Sigmoid colon (tissue), 7 donors: ENCODE results near the gene COX6B2. TPM values are rescaled to one million over a fixed set of nuclear protein-coding genes. Genes with fewer than 3 reads are reported as not detected.

Experiments used
- DNase-seq: peaks from one replicate; pipeline ENCODE4 v3.0.0-alpha.2; 2019
- H3K27ac ChIP-seq, 4 donors: fragments of 200-600 bp; sonication (generic); one replicate each; pipeline ENCODE4 v1.5.1; 2016 to 2019; ENCODE audit warnings: mild to moderate bottlenecking in 1 of 4
- H3K27me3 ChIP-seq, 3 donors: fragments of 200-600 bp; sonication (generic); one replicate each; pipeline ENCODE4 v1.5.1; 2019; ENCODE audit warnings: mild to moderate bottlenecking in 1 of 3
- H3K36me3 ChIP-seq, 4 donors: fragments of 200-600 bp; sonication (generic); one replicate each; pipeline ENCODE4 v1.5.1; 2016 to 2019
- H3K4me1 ChIP-seq, 4 donors: fragments of 200-600 bp; sonication (generic); one replicate each; pipeline ENCODE4 v1.5.1; 2017 to 2019
- H3K4me3 ChIP-seq, 4 donors: fragments of 200-600 bp; sonication (generic); one replicate each; pipeline ENCODE4 v1.5.1; 2017 to 2019; ENCODE audit warnings: mild to moderate bottlenecking in 2 of 4, moderate library complexity in 1 of 4
- H3K9me3 ChIP-seq, 4 donors: fragments of 200-600 bp in 3 of 4; sonication (generic) in 3 of 4; one replicate each; pipeline versions ENCODE4 v1.5.1 to v1.6.1; 2013 to 2019
- CTCF ChIP-seq, 4 experiments: fragments of 450-650 bp in 3 of 4; fragments of 200-600 bp in 1 of 4; IDR thresholded peaks; one replicate each; pipeline ENCODE4 v1.5.1; 2016 to 2019; ENCODE audit warnings: antibody characterized with exemption in 4 of 4, mild to moderate bottlenecking in 3 of 4, moderate library complexity in 2 of 4
- EP300 ChIP-seq, 4 donors: sonication (generic); formaldehyde crosslinking; IDR thresholded peaks; one replicate each; pipeline ENCODE4 v1.6.1; 2017; ENCODE audit warnings: antibody characterized with exemption in 4 of 4
- POLR2A ChIP-seq, 2 donors: fragments of 450-650 bp; IDR thresholded peaks; one replicate each; pipeline ENCODE4 v1.6.1; 2016; ENCODE audit warnings: antibody characterized with exemption in 2 of 2, mild to moderate bottlenecking in 2 of 2, moderate library complexity in 2 of 2
- POLR2AphosphoS5 ChIP-seq, 4 donors: sonication (generic); formaldehyde crosslinking; IDR thresholded peaks; one replicate each; pipeline ENCODE4 v1.6.1; 2017; ENCODE audit warnings: antibody characterized with exemption in 4 of 4
- WGBS, 2 donors: extraction: QIAGEN DNeasy Blood & Tissue Kit; methylation state at CpG; one replicate each; pipeline ENCODE4 v1.1.7; 2013; 5-methylcytosine and 5-hydroxymethylcytosine counted together
- intact Hi-C: fragments of 100-400 bp; cut with DNase I; formaldehyde crosslinking; loops from one replicate; pipeline ENCODE4 v1.15.1; 2023
- polyA plus RNA-seq, 3 donors: library from polyadenylated mRNA; stranded (reverse); fragments of 200-250 nt; gene quantifications; one replicate each; pipeline ENCODE4 v1.2.3, GENCODE V29; 2013
- total RNA-seq, 4 donors: library from RNA; depleted of rRNA; stranded (reverse); fragments of >200 nt; gene quantifications; one replicate each; pipeline ENCODE4 v1.1.0, GENCODE V29; 2016
- donor health status: healthy with polysubstance abuse.
- donor health status: Bipolar disorder and iron deficiency.
- donor health status: healthy.

The COX6B2 gene
- total and polyA plus RNA-seq, 7 donors: 0.16 to 3.8 (median 0.99) TPM; not detected in 3

DNA sequence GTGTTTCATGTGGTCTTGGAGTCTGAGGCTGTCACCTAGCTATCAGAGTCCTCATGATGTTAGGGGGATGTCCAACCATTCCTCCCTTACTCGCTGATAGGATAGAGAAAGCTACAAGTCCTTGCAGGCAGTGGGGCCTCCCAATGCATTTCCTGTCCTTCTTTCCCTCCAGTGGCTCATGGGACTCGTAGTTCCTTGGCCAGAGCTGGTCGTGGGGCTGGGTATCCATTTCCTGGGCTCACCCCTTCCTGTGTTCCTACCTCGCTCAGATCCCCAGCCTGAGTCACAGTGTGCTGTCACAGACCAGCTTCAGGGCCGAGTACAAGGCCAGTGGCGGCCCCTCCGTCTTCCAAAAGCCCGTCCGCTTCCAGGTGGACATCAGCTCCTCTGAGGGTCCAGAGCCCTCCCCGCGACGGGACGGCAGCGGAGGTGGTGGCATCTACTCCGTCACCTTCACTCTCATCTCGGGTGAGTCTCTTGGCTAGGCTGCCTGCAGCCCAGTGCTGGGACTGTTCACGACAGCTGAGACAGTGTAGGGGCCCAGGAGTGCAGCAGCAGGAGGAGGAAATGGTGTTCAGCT is 48.4 kb downstream of the COX6B2 start:
- WGBS, 2 donors: 87 to 95% methylated on average over 17 of the region's 17 CpGs
- Histone ChIP-seq H3K4me1 (peaks cover 0 to 12% (median 10%) of the 10 kb centered on the region in 4 donors), H3K4me3 (no peak overlapping the region), H3K27ac (no peak overlapping the region), H3K27me3 (no peaks in the 10 kb centered on the region), H3K36me3 (peaks cover 4 to 58% (median 19%) of the 10 kb centered on the region in 4 donors), H3K9me3 (no peaks in the 10 kb centered on the region)
- DNase-seq: no peak
- intact Hi-C loops: no loop called here
- TF ChIP-seq POLR2AphosphoS5 (IDR thresholded peaks at IDR 0.05): no peak
- TF ChIP-seq EP300 (IDR thresholded peaks at IDR 0.05): no peak
- no peak for TF ChIP-seq CTCF (IDR thresholded peaks at IDR 0.05)
- no peak for TF ChIP-seq POLR2A (IDR thresholded peaks at IDR 0.05)

DNA sequence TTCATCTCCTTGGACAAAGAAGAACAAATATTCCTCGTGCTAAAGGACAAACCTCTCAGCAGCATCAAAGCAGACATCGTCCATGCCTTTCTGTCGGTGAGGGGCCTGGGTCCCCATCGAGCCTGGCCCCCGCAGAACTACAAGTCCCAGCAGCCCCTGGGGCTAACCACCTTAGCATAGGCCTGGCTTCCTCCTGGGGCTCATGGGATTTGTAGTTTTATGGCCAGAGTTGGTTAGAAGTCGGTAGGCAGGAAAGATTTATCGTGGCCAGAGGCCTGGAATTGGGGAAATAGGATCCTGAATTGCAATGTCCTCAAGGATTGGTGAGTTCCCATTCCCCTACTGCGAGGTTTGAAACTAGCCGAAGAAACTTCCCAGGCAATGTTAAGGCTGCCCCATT is 49.0 kb downstream of the COX6B2 start:
- 79 to 86% methylated on average over 9 of the region's 9 CpGs for WGBS, 2 donors
- no peak overlapping the region for H3K4me3 ChIP-seq
- no peaks in the 10 kb centered on the region for H3K27me3 ChIP-seq
- peaks cover 0 to 13% (median 10%) of the 10 kb centered on the region in 4 donors for H3K4me1 ChIP-seq
- H3K27ac ChIP-seq: no peak overlapping the region
- no peak for TF ChIP-seq POLR2AphosphoS5 (IDR thresholded peaks at IDR 0.05)
- no peak for TF ChIP-seq CTCF (IDR thresholded peaks at IDR 0.05)
- no peak for TF ChIP-seq EP300 (IDR thresholded peaks at IDR 0.05)
- no peak for TF ChIP-seq POLR2A (IDR thresholded peaks at IDR 0.05)
- no peak for DNase-seq
- intact Hi-C loops: no loop called here
- no peaks in the 10 kb centered on the region for H3K9me3 ChIP-seq
- H3K36me3 ChIP-seq: peaks cover 4 to 58% (median 19%) of the 10 kb centered on the region in 4 donors

DNA sequence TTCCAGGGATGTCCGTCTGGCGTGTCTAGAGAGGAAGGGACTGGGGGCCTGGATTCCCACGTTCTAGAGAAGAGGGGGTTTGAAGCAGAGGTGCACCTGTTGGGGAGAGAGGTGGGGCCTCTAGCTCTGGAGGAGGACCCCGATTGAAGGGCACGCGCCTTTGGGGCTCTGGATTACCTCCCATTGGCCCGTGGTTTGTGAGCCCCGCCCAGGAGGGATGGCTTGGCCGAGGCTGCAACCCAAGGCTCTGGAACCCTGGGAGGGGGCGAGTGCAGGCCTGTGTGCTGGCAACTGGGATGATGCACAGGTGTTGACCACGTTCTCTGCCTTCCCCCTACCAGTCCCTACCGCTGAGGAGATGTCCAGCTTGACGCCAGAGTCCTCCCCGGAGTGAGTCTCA is 49.5 kb downstream of the COX6B2 start:
- DNase-seq: no peak
- WGBS, 2 donors: 78 to 87% methylated on average over 14 of the region's 14 CpGs
- Histone ChIP-seq H3K27ac (no peak overlapping the region), H3K4me1 (peaks cover 0 to 13% (median 10%) of the 10 kb centered on the region in 4 donors), H3K9me3 (no peaks in the 10 kb centered on the region), H3K36me3 (peaks cover 4 to 58% (median 19%) of the 10 kb centered on the region in 4 donors), H3K27me3 (no peaks in the 10 kb centered on the region), H3K4me3 (no peak overlapping the region)
- TF ChIP-seq POLR2AphosphoS5 (IDR thresholded peaks at IDR 0.05) (no peak), POLR2A (IDR thresholded peaks at IDR 0.05) (no peak), EP300 (IDR thresholded peaks at IDR 0.05) (no peak), CTCF (IDR thresholded peaks at IDR 0.05) (no peak)
- intact Hi-C loops: loop anchor here (5.0 kb wide), 1 partner anchor 37 kb away; no protein-coding TSS in a partner anchor

DNA sequence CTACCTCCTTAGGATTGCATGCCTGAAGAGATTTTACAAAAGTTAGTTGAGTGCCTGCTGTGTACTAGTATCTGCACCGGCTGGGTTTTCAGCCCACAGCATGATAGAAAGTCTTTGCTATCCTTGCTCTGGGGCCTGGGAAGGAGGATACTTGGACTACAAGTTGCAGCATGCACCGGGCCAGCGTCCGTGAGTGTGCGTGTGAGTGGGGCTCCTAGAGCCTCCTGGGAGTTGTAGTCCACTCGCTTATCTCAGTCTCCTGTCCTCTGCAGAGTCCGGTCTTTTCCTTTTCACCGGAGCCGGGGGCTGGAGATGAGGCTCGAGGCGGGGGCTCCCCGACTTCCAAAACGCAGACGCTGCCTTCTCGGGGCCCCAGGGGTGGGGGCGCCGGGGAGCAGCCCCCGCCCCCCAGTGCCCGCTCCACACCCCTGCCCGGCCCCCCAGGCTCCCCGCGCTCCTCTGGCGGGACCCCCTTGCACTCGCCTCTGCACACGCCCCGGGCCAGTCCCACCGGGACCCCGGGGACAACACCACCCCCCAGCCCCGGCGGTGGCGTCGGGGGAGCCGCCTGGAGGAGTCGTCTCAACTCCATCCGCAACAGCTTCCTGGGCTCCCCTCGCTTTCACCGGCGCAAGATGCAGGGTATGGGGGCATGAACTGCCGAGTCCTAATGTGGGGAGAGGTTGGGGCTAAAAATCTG is 50.1 kb downstream of the COX6B2 start:
- 92 to 94% methylated on average over 39 of the region's 39 CpGs for WGBS, 2 donors
- no peak overlapping the region for H3K27ac ChIP-seq
- TF ChIP-seq POLR2A (IDR thresholded peaks at IDR 0.05) (no peak), POLR2AphosphoS5 (IDR thresholded peaks at IDR 0.05) (no peak), CTCF (IDR thresholded peaks at IDR 0.05) (no peak), EP300 (IDR thresholded peaks at IDR 0.05) (no peak)
- no peak overlapping the region for H3K4me3 ChIP-seq
- intact Hi-C loops: loop anchor here (5.0 kb wide), 1 partner anchor 38 kb away; no protein-coding TSS in a partner anchor
- DNase-seq: no peak
- H3K9me3 ChIP-seq: no peaks in the 10 kb centered on the region
- no peaks in the 10 kb centered on the region for H3K27me3 ChIP-seq
- peaks cover 0 to 13% (median 10%) of the 10 kb centered on the region in 4 donors for H3K4me1 ChIP-seq
- H3K36me3 ChIP-seq: peaks cover 4 to 58% (median 18%) of the 10 kb centered on the region in 4 donors
